ENCODE results near the gene BMP2K. TPM values are rescaled to one million over a fixed set of nuclear protein-coding genes. Genes with fewer than 3 reads are reported as not detected.

BMP2K gene
- total and polyA plus RNA-seq, 4 donors: 4.4 to 138 (median 19.3) TPM

- H3K27ac ChIP-seq (ENCODE audit: low read depth in 1 of 2, low read length in 2 of 2): peak within 1 kb of the TSS; percentile 26 to 46
- peak within 1 kb of the TSS; percentile 59 to 88 (median 87) for H3K4me3 ChIP-seq (ENCODE audit: low read depth in 1 of 3, low read length in 3 of 3)
- 1% methylated on average over 77 of the region's 77 CpGs for WGBS
- no peaks in the 10 kb centered on the region for H3K27me3 ChIP-seq (ENCODE audit: control insufficient read depth in 4 of 4, insufficient read depth in 4 of 4, low read length in 3 of 4)
- H3K9ac ChIP-seq (ENCODE audit: low read depth in 1 of 2, low read length in 2 of 2): peak within 1 kb of the TSS; percentile 76 to 78
- no peaks in the 10 kb centered on the region for H3K9me3 ChIP-seq (ENCODE audit: control insufficient read depth in 4 of 4, low read length in 3 of 4)
- H3K4me1 ChIP-seq (ENCODE audit: control insufficient read depth in 4 of 4, insufficient read depth in 4 of 4, low read length in 3 of 4): peaks cover 0 to 17% (median 10%) of the 10 kb centered on the region in 4 donors
- TF ChIP-seq EGR1 (IDR thresholded peaks at IDR 0.05; ENCODE audit: low read depth in 2 of 2) (no peak), RXRA (IDR thresholded peaks at IDR 0.05) (no peak), GABPA (IDR thresholded peaks at IDR 0.05 in 1 of 2, conservative IDR thresholded peaks at IDR 0.05 in 1 of 2) (no peak), NR2F2 (IDR thresholded peaks at IDR 0.05) (no peak), TAF1 (conservative IDR thresholded peaks at IDR 0.05) (no peak)
- peak; percentile 88 for DNase-seq (ENCODE audit: low spot score)
- no peaks in the 10 kb centered on the region for H3K36me3 ChIP-seq (ENCODE audit: control insufficient read depth in 4 of 4, insufficient read depth in 3 of 4, low read depth in 1 of 4, low read length in 3 of 4)
These were observed 162.9 kb downstream of the BMP2K start, which contains the start of gene PAQR3 for GRCh38 chr4:78938868-78939666. Gene PAQR3, minus strand, starts transcription at chr4:78939438. Its CDS starts 214 bp downstream, at chr4:78939224.

- DNase-seq (ENCODE audit: low spot score): no peak
- TF ChIP-seq EGR1 (IDR thresholded peaks at IDR 0.05; ENCODE audit: low read depth in 2 of 2) (no peak), REST (IDR thresholded peaks at IDR 0.05) (no peak), ZBTB33 (IDR thresholded peaks at IDR 0.05) (no peak), CTCF (IDR thresholded peaks at IDR 0.05; ENCODE audit: low read depth, low read length, missing input control) (no peak), ATF3 (IDR thresholded peaks at IDR 0.05) (no peak), RXRA (IDR thresholded peaks at IDR 0.05) (no peak), SP1 (IDR thresholded peaks at IDR 0.05) (no peak), NR2F2 (IDR thresholded peaks at IDR 0.05) (no peak), YY1 (IDR thresholded peaks at IDR 0.05) (no peak), TAF1 (conservative IDR thresholded peaks at IDR 0.05) (no peak), FOXA1 (IDR thresholded peaks at IDR 0.05) (no peak), MAX (IDR thresholded peaks at IDR 0.05) (no peak), HNF4G (IDR thresholded peaks at IDR 0.05) (no peak), RAD21 (IDR thresholded peaks at IDR 0.05) (no peak), GABPA (IDR thresholded peaks at IDR 0.05 in 1 of 2, conservative IDR thresholded peaks at IDR 0.05 in 1 of 2) (no peak), HNF4A (conservative IDR thresholded peaks at IDR 0.05) (no peak), FOXA2 (IDR thresholded peaks at IDR 0.05) (no peak), JUND (IDR thresholded peaks at IDR 0.05) (no peak)
- peak overlapping the region; percentile 59 to 88 (median 87) for H3K4me3 ChIP-seq (ENCODE audit: low read depth in 1 of 3, low read length in 3 of 3)
- peak overlapping the region; percentile 63 to 76 for H3K9ac ChIP-seq (ENCODE audit: low read depth in 1 of 2, low read length in 2 of 2)
- 7% methylated on average over 9 of the region's 9 CpGs for WGBS
- no peaks in the 10 kb centered on the region for H3K27me3 ChIP-seq (ENCODE audit: control insufficient read depth in 4 of 4, insufficient read depth in 4 of 4, low read length in 3 of 4)
- H3K9me3 ChIP-seq (ENCODE audit: control insufficient read depth in 4 of 4, low read length in 3 of 4): no peaks in the 10 kb centered on the region
- H3K4me1 ChIP-seq (ENCODE audit: control insufficient read depth in 4 of 4, insufficient read depth in 4 of 4, low read length in 3 of 4): peaks cover 0 to 17% (median 8%) of the 10 kb centered on the region in 4 donors
- no peak overlapping the region for H3K27ac ChIP-seq (ENCODE audit: low read depth in 1 of 2, low read length in 2 of 2)
- no peaks in the 10 kb centered on the region for H3K36me3 ChIP-seq (ENCODE audit: control insufficient read depth in 4 of 4, insufficient read depth in 3 of 4, low read depth in 1 of 4, low read length in 3 of 4)
These were observed 163.5 kb downstream of the BMP2K start for GRCh38 chr4:78939667-78940008.
